ENCODE measurements around the gene NADSYN1. TPM values are rescaled to one million over a fixed set of nuclear protein-coding genes. Genes with fewer than 3 reads are reported as not detected.

Gene NADSYN1
- total RNA-seq, 1 experiment from 2014 or later = 79.7 TPM

DNA sequence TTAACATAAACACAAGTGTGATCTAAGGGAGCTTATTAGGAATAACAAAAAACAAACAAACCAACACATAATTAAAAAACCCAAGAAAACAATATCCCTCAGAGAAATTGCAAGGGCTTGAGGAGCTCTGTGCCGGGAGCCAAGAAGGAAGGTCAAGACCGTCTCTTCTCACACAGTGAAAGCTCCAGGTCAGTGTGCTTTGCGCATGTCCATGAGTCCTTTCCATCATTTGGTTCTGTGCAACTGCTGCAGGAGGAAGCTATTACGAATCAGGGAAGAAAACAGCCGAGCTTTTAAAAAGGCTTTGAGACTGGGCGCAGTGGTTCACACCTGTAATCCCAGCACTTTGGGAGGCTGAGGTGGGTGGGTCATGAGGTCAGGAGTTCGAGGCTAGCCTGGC, 89.4 kb downstream of the NADSYN1 start:
- no peaks in the 10 kb centered on the region for H3K36me3 Mint-ChIP-seq (ENCODE audit: insufficient read depth, unreplicated experiment)
- CTCF ChIA-PET = interaction anchor here (0.6 to 1.0 kb wide), 4 partner anchors 10 to 1713 kb away, joined by 3 to 6 read pairs (median 4); no protein-coding TSS in a partner anchor
- TF ChIP-seq, protein P1, sequence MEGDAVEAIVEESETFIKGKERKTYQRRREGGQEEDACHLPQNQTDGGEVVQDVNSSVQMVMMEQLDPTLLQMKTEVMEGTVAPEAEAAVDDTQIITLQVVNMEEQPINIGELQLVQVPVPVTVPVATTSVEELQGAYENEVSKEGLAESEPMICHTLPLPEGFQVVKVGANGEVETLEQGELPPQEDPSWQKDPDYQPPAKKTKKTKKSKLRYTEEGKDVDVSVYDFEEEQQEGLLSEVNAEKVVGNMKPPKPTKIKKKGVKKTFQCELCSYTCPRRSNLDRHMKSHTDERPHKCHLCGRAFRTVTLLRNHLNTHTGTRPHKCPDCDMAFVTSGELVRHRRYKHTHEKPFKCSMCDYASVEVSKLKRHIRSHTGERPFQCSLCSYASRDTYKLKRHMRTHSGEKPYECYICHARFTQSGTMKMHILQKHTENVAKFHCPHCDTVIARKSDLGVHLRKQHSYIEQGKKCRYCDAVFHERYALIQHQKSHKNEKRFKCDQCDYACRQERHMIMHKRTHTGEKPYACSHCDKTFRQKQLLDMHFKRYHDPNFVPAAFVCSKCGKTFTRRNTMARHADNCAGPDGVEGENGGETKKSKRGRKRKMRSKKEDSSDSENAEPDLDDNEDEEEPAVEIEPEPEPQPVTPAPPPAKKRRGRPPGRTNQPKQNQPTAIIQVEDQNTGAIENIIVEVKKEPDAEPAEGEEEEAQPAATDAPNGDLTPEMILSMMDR (IDR thresholded peaks at IDR 0.05; ENCODE audit: unreplicated experiment) = no peak

DNA sequence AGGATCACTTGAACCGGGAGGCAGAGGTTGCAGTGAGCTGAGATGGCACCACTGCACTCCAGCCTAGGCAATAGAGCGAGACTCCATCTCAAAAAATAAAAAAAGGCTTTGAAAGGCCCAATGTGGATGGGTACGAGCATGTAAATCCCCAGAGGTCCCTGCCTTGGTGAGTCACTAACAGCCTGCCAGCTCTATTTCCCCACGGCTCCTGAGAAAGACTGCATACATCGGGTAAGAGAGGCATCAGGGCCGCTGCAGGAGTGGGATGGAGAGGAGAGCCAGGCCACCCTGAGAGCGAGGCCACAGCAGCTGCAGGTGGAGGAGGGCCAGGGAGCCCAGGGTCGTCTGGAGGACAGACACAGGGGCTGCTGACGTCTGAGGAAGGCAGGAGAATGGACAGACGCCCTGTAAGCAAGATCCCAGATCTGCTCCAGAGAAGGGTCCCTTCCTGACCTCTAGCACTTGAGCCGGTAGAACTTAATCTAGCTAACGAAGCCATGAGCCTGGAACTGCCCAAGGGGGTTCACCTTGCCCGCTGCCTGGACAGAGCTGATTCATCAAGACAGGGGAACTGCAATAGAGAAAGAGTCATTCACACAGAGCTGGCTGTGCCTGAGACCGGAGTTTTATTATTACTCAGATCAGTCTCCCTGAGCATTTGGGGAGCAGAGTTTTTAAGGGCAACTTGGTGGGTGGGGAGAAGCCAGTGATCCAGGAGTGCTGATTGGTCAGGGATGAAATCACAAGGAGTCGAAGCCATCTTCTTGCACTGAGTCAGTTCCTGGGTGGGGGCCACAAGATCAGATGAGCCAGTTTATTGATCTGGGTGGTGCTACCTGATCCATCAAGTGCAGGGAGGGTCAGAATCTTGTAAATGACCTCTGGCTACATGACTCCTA, 90.1 kb downstream of the NADSYN1 start:
- Mint-ChIP-seq H3K27me3 (ENCODE audit: unreplicated experiment) (peaks cover 94% of the 10 kb centered on the region), H3K4me3 (ENCODE audit: low read depth, unreplicated experiment) (no peak overlapping the region), H3K4me1 (ENCODE audit: low read depth, unreplicated experiment) (peaks cover 11% of the 10 kb centered on the region), H3K27ac (ENCODE audit: unreplicated experiment) (no peak overlapping the region), H3K9me3 (ENCODE audit: low read depth, unreplicated experiment) (peaks cover 5% of the 10 kb centered on the region), H3K36me3 (ENCODE audit: insufficient read depth, unreplicated experiment) (no peaks in the 10 kb centered on the region)
- DNase-seq = no peak
- intact Hi-C loops (cut with micrococcal nuclease; ENCODE audit: unreplicated experiment) = no loop called here
- BruUV-seq (replicated peaks) = no TSS peak
- CTCF ChIA-PET = interaction anchor here (0.7 to 1.0 kb wide), 2 partner anchors 11 to 17 kb away, joined by 3 read pairs; no protein-coding TSS in a partner anchor
- TF ChIP-seq, protein P1 (IDR thresholded peaks at IDR 0.05; ENCODE audit: unreplicated experiment) = no peak

More for the DNA sequence above, 89.4 kb downstream of the NADSYN1 start:
- H3K27ac Mint-ChIP-seq (ENCODE audit: unreplicated experiment) = no peak overlapping the region
- no peak overlapping the region for H3K4me3 Mint-ChIP-seq (ENCODE audit: low read depth, unreplicated experiment)
- H3K4me1 Mint-ChIP-seq (ENCODE audit: low read depth, unreplicated experiment) = peaks cover 11% of the 10 kb centered on the region
- DNase-seq = no peak
- peaks cover 5% of the 10 kb centered on the region for H3K9me3 Mint-ChIP-seq (ENCODE audit: low read depth, unreplicated experiment)
- no TSS peak for BruUV-seq (replicated peaks)
- peaks cover 87% of the 10 kb centered on the region for H3K27me3 Mint-ChIP-seq (ENCODE audit: unreplicated experiment)
- intact Hi-C loops (cut with micrococcal nuclease; ENCODE audit: unreplicated experiment) = no loop called here

DNA sequence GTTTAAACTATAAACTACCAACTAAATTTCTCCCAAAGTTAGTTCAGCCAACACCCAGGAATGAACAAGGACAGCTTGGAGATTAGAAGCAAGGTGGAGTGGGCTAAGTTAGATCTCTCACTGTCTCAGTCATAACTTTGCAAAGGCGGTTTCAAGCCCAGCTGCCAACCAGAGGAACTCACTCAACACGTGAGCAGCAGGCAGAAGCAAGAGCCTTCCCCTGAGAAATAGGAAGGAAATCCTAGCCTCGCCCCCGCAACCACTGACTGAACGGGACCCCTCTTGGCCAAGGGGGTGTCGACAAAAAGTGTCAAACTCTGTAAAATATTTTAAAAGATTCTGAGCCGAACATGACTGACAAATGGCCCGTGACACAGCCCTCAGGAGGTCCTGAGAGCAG, 90.9 kb downstream of the NADSYN1 start:
- no peak for DNase-seq
- no peak overlapping the region for H3K4me3 Mint-ChIP-seq (ENCODE audit: low read depth, unreplicated experiment)
- intact Hi-C loops (cut with micrococcal nuclease; ENCODE audit: unreplicated experiment) = no loop called here
- TF ChIP-seq, protein P1 (IDR thresholded peaks at IDR 0.05; ENCODE audit: unreplicated experiment) = no peak
- H3K27ac Mint-ChIP-seq (ENCODE audit: unreplicated experiment) = no peak overlapping the region
- peaks cover 11% of the 10 kb centered on the region for H3K4me1 Mint-ChIP-seq (ENCODE audit: low read depth, unreplicated experiment)
- CTCF ChIA-PET = no interaction called here
- peaks cover 96% of the 10 kb centered on the region for H3K27me3 Mint-ChIP-seq (ENCODE audit: unreplicated experiment)
- H3K36me3 Mint-ChIP-seq (ENCODE audit: insufficient read depth, unreplicated experiment) = no peaks in the 10 kb centered on the region
- H3K9me3 Mint-ChIP-seq (ENCODE audit: low read depth, unreplicated experiment) = peaks cover 5% of the 10 kb centered on the region
- BruUV-seq (replicated peaks) = no TSS peak

DNA sequence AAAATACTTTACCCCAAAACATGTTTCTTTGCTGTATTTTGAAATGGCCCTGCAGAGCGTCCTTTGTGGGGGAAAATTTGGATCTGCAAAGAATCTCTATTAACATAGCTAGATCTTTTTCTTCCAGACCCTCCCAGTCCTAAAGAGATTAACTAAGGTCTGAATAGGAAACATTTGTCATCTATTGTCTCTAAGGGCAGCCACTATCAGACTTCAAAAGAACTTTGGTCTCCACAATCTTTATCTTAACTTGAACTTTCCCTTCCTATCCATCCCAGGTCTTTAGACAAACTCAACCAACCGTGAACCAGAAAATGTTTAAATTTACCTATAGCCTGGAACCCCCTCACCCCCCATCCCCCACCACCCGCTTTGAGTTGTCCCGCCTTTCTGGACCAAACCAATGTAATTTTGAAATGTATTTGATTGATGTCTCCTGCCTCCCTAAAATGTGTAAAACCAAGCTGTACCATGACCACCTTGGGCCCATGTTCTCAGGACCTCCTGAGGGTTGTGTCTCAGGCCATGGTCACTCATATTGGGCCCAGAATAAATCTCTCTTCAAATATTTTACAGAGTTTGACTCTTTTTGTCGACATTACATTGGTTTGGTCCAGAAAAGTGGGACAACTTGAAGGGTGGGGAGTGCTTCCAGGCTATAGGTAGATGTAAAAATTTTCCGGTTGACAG, 91.7 kb downstream of the NADSYN1 start:
- CTCF ChIA-PET = no interaction called here
- no peak overlapping the region for H3K4me3 Mint-ChIP-seq (ENCODE audit: low read depth, unreplicated experiment)

More for the DNA sequence above, 91.7 kb downstream of the NADSYN1 start:
- peaks cover 96% of the 10 kb centered on the region for H3K27me3 Mint-ChIP-seq (ENCODE audit: unreplicated experiment)
- no peaks in the 10 kb centered on the region for H3K36me3 Mint-ChIP-seq (ENCODE audit: insufficient read depth, unreplicated experiment)
- intact Hi-C loops (cut with micrococcal nuclease; ENCODE audit: unreplicated experiment) = no loop called here
- DNase-seq = no peak
- H3K9me3 Mint-ChIP-seq (ENCODE audit: low read depth, unreplicated experiment) = peaks cover 5% of the 10 kb centered on the region
- H3K27ac Mint-ChIP-seq (ENCODE audit: unreplicated experiment) = no peak overlapping the region
- TF ChIP-seq, protein P1 (IDR thresholded peaks at IDR 0.05; ENCODE audit: unreplicated experiment) = no peak
- H3K4me1 Mint-ChIP-seq (ENCODE audit: low read depth, unreplicated experiment) = peaks cover 11% of the 10 kb centered on the region
- BruUV-seq (replicated peaks) = no TSS peak
